Calu3 (cell line): ENCODE measurements around the gene MAP4K5. TPM values are rescaled to one million over a fixed set of nuclear protein-coding genes. Genes with fewer than 3 reads are reported as not detected.

ENCODE experiments used
- BruUV-seq: library from RNA; stranded (reverse); fragments of 400-500 nt; replicated peaks from 2 replicates; lab custom pipeline; 2021; lab: Mats Ljungman, UMichigan
- CTCF ChIA-PET: fragments of 300-600 bp; sonication (Branson Sonifier 250); formaldehyde crosslinking; loops from one replicate; lab custom pipeline; 2022; ENCODE audit warnings: antibody characterized with exemption; lab: Charles Lee
- DNase-seq: peaks from one replicate; pipeline ENCODE4 v3.0.0; 2022
- H3K27ac Mint-ChIP-seq: one replicate; pipeline ENCODE4 v1.8.0; 2022; ENCODE audit warnings: mixed read lengths; ENCODE audit not compliant: unreplicated experiment
- H3K27me3 Mint-ChIP-seq: one replicate; pipeline ENCODE4 v1.8.0; 2022; ENCODE audit warnings: mixed read lengths; ENCODE audit not compliant: unreplicated experiment
- H3K36me3 Mint-ChIP-seq: one replicate; pipeline ENCODE4 v1.8.0; 2022; ENCODE audit warnings: mild to moderate bottlenecking, moderate library complexity, mixed read lengths; ENCODE audit not compliant: insufficient read depth, unreplicated experiment
- H3K4me1 Mint-ChIP-seq: one replicate; pipeline ENCODE4 v1.8.0; 2022; ENCODE audit warnings: mild to moderate bottlenecking, low read depth, mixed read lengths; ENCODE audit not compliant: unreplicated experiment
- H3K4me3 Mint-ChIP-seq: one replicate; pipeline ENCODE4 v1.8.0; 2022; ENCODE audit warnings: mild to moderate bottlenecking, low read depth, moderate library complexity, mixed read lengths; ENCODE audit not compliant: unreplicated experiment
- H3K9me3 Mint-ChIP-seq: one replicate; pipeline ENCODE4 v1.8.0; 2022; ENCODE audit warnings: low read depth, mixed read lengths; ENCODE audit not compliant: unreplicated experiment
- intact Hi-C: fragments of 100-400 bp; cut with micrococcal nuclease; formaldehyde crosslinking; loops from one replicate; pipeline ENCODE4 v1.10.0; 2022; ENCODE audit not compliant: unreplicated experiment
- total RNA-seq: library from RNA; stranded (reverse); gene quantifications from 2 replicates; pipeline ENCODE4 v1.2.3, GENCODE V29; 2022
- TF ChIP-seq, protein P1 (sequence below): fragments of 200-600 bp; IDR thresholded peaks from one replicate; pipeline ENCODE4 v1.8.0; 2022; ENCODE audit warnings: antibody characterized with exemption; ENCODE audit not compliant: unreplicated experiment

MAP4K5 gene
- total RNA-seq, 1 experiment from 2014 or later: 67.4 TPM

GRCh38 chr14:50529288-50530179 lies 2.8 kb downstream of the MAP4K5 start:
- Mint-ChIP-seq H3K4me3 (peak overlapping the region; percentile 67), H3K27me3 (no peaks in the 10 kb centered on the region), H3K9me3 (no peaks in the 10 kb centered on the region), H3K27ac (peak overlapping the region; percentile 13), H3K4me1 (peaks cover 47% of the 10 kb centered on the region), H3K36me3 (peaks cover 33% of the 10 kb centered on the region)
- DNase-seq: no peak
- TF ChIP-seq, protein P1, sequence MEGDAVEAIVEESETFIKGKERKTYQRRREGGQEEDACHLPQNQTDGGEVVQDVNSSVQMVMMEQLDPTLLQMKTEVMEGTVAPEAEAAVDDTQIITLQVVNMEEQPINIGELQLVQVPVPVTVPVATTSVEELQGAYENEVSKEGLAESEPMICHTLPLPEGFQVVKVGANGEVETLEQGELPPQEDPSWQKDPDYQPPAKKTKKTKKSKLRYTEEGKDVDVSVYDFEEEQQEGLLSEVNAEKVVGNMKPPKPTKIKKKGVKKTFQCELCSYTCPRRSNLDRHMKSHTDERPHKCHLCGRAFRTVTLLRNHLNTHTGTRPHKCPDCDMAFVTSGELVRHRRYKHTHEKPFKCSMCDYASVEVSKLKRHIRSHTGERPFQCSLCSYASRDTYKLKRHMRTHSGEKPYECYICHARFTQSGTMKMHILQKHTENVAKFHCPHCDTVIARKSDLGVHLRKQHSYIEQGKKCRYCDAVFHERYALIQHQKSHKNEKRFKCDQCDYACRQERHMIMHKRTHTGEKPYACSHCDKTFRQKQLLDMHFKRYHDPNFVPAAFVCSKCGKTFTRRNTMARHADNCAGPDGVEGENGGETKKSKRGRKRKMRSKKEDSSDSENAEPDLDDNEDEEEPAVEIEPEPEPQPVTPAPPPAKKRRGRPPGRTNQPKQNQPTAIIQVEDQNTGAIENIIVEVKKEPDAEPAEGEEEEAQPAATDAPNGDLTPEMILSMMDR: no peak
- CTCF ChIA-PET: no interaction called here
- intact Hi-C loops: loop anchor here (5.0 to 10.0 kb wide), 4 partner anchors 87 to 665 kb away; partner anchors contain the start of genes CDKL1 and VCPKMT
- no TSS peak for BruUV-seq

GRCh38 chr14:50528000-50528399 lies 4.4 kb downstream of the MAP4K5 start:
- no peak for DNase-seq
- H3K27ac Mint-ChIP-seq: no peak overlapping the region
- CTCF ChIA-PET: no interaction called here
- peaks cover 56% of the 10 kb centered on the region for H3K4me1 Mint-ChIP-seq
- intact Hi-C loops: no loop called here
- TF ChIP-seq, protein P1: no peak
- H3K9me3 Mint-ChIP-seq: no peaks in the 10 kb centered on the region
- H3K4me3 Mint-ChIP-seq: no peak overlapping the region
- no TSS peak for BruUV-seq
- no peaks in the 10 kb centered on the region for H3K27me3 Mint-ChIP-seq
- peaks cover 30% of the 10 kb centered on the region for H3K36me3 Mint-ChIP-seq

DNA sequence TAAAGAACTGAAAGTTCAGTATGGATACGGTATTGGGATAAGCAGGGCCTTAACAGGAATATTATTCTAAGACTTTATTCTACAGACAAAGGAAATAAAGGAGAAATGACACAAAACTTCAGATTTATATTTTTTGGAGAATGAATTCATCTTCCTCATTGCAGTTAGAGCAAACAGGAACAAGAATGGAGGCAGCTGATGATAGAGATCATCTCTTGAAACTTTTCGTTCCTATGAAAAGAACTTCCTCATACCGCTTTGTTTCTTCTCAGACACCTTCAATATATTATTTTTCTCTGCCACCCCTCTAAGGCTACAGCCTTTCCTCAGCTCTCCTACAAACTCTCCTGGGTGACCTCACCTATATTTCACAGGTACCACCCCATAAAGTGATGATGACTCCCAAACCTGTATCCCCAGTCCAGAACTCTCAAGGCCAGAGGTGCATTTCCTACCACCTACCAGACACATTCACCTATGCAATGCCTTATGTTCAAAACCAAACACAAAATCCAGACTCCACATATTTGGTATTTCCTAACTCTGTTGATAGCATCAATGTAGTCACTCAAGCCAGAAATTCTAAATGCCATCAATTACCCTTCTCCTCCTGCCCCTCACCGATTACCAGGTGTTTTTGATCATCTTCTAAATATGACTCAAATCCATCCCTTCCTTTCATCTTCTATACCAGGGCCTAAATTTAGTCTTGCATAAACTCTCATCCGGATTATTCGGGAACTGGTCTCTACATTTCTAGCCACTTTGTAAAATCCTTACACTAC lies 7.4 kb downstream of the MAP4K5 start:
- peaks cover 64% of the 10 kb centered on the region for H3K4me1 Mint-ChIP-seq
- no peak for DNase-seq
- TF ChIP-seq, protein P1: no peak
- intact Hi-C loops: no loop called here
- H3K4me3 Mint-ChIP-seq: no peak overlapping the region
- no peak overlapping the region for H3K27ac Mint-ChIP-seq
- CTCF ChIA-PET: no interaction called here
- BruUV-seq: no TSS peak
- peaks cover 5% of the 10 kb centered on the region for H3K36me3 Mint-ChIP-seq
- H3K9me3 Mint-ChIP-seq: no peaks in the 10 kb centered on the region
- H3K27me3 Mint-ChIP-seq: no peaks in the 10 kb centered on the region

GRCh38 chr14:50524060-50524459 lies 8.3 kb downstream of the MAP4K5 start:
- TF ChIP-seq, protein P1: no peak
- no peak for DNase-seq
- BruUV-seq: no TSS peak
- intact Hi-C loops: no loop called here
- H3K36me3 Mint-ChIP-seq: no peaks in the 10 kb centered on the region
- no peak overlapping the region for H3K4me3 Mint-ChIP-seq
- H3K4me1 Mint-ChIP-seq: peaks cover 55% of the 10 kb centered on the region
- H3K27me3 Mint-ChIP-seq: no peaks in the 10 kb centered on the region
- peak overlapping the region; percentile 12 for H3K27ac Mint-ChIP-seq
- no peaks in the 10 kb centered on the region for H3K9me3 Mint-ChIP-seq
- CTCF ChIA-PET: no interaction called here
